Smooth muscle cell of the brain vasculature (primary cell): ENCODE measurements around the gene AKNA.
"Not testable (repeated sequence)": the region's sequence is repeated elsewhere in the genome, so short reads cannot be mapped to it uniquely, and the experiment has no call there.

Experiments
- DNase-seq: peaks from one replicate; pipeline ENCODE4 v3.0.0-alpha.2; 2012; ENCODE audit warnings: low read depth, low spot score

Gene AKNA

GRCh38 chr9:114322160-114322818 is 65.5 kb downstream of the AKNA start:
- not testable (repeated sequence) for DNase-seq

GRCh38 chr9:114321759-114322158 is 66.0 kb downstream of the AKNA start:
- DNase-seq = no peak

- DNase-seq = not testable (repeated sequence)
These were observed 67.1 kb downstream of the AKNA start for GRCh38 chr9:114320710-114321109.

GRCh38 chr9:114319147-114319546 is 68.6 kb downstream of the AKNA start:
- no peak for DNase-seq

GRCh38 chr9:114318416-114318815 is 69.4 kb downstream of the AKNA start:
- DNase-seq = no peak

- no peak for DNase-seq
These were observed 70.0 kb downstream of the AKNA start for GRCh38 chr9:114317665-114318357.

- no peak for DNase-seq
These were observed 71.1 kb downstream of the AKNA start for GRCh38 chr9:114316605-114317230.

GRCh38 chr9:114315723-114316363 is 71.9 kb downstream of the AKNA start:
- no peak for DNase-seq

GRCh38 chr9:114314881-114315722 is 72.7 kb downstream of the AKNA start:
- no peak for DNase-seq

- DNase-seq = no peak
These were observed 73.4 kb downstream of the AKNA start for GRCh38 chr9:114314256-114314867.

GRCh38 chr9:114313186-114313585 is 74.6 kb downstream of the AKNA start:
- DNase-seq = no peak

GRCh38 chr9:114312513-114312875 is 75.3 kb downstream of the AKNA start:
- DNase-seq = no peak

- DNase-seq = no peak
These were observed 75.9 kb downstream of the AKNA start for GRCh38 chr9:114311571-114312512.

GRCh38 chr9:114310471-114311450 is 77.0 kb downstream of the AKNA start:
- DNase-seq = no peak

- DNase-seq = no peak
These were observed 78.7 kb downstream of the AKNA start for GRCh38 chr9:114309096-114309495.

- no peak for DNase-seq
These were observed 79.3 kb downstream of the AKNA start for GRCh38 chr9:114308361-114308950.

- DNase-seq = no peak
These were observed 79.9 kb downstream of the AKNA start for GRCh38 chr9:114307899-114308267.

GRCh38 chr9:114304416-114305188 is 83.2 kb downstream of the AKNA start:
- DNase-seq = no peak
